ENCODE results near the gene TBCCD1.
"Not testable (repeated sequence)": the region's sequence is repeated elsewhere in the genome, so short reads cannot be mapped to it uniquely, and the experiment has no call there.

The TBCCD1 gene

DNA sequence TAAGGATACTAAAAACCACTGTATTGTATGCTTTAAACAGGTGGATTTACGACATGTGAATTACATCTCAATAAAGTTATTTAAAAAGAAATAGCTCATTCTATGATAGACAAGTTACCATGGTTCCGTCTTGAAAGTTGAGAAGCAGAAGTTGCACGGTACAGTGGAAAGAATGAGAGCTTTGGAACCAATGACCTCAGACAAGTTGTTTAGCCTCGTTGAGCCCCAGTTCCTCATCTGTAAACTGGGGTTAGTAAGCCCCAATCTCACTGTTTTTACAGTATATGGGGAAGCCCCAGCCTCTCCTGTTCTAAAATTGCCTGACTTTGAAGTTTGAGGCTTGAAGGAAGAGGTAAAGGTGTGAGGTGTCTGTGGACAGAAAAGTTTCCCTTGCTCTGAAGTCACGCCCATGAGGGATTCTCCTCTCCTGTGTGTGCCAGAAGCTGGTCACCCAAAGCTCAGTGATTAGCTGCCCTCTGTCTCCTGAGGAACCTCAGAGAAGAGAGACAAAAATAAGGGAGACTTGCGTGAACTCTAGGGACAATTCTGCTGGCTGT, 32.9 kb downstream of the TBCCD1 start:
- no peaks in the 10 kb centered on the region for H3K36me3 ChIP-seq (ENCODE audit: insufficient read depth)
- TF ChIP-seq CTCF (conservative IDR thresholded peaks at IDR 0.05; ENCODE audit: low read depth, low read length) = no peak
- H3K4me3 ChIP-seq (IDR thresholded peaks at IDR 0.05; ENCODE audit: insufficient read depth, low read depth, low read length) = no peak overlapping the region
- no peaks in the 10 kb centered on the region for H4K20me1 ChIP-seq (ENCODE audit: insufficient read depth)
- no peak overlapping the region for H2AFZ ChIP-seq (ENCODE audit: low read depth)
- H3K4me1 ChIP-seq (ENCODE audit: low read depth, poor library complexity, severe bottlenecking) = no peaks in the 10 kb centered on the region
- H3K79me2 ChIP-seq (ENCODE audit: insufficient read depth, low read depth) = no peaks in the 10 kb centered on the region
- no peak overlapping the region for H3K4me2 ChIP-seq
- H3K9ac ChIP-seq = no peak overlapping the region
- no peaks in the 10 kb centered on the region for H3K27me3 ChIP-seq (ENCODE audit: insufficient read depth, low read depth)
- H3K27ac ChIP-seq = no peak overlapping the region

GRCh38 chr3:186532598-186533072, 34.5 kb downstream of the TBCCD1 start:
- H3K4me2 ChIP-seq = no peak overlapping the region
- no peak overlapping the region for H2AFZ ChIP-seq (ENCODE audit: low read depth)
- H3K4me1 ChIP-seq (ENCODE audit: low read depth, poor library complexity, severe bottlenecking) = no peaks in the 10 kb centered on the region
- H3K79me2 ChIP-seq (ENCODE audit: insufficient read depth, low read depth) = no peaks in the 10 kb centered on the region
- no peak overlapping the region for H3K9ac ChIP-seq
- H3K27ac ChIP-seq = no peak overlapping the region
- no peaks in the 10 kb centered on the region for H3K27me3 ChIP-seq (ENCODE audit: insufficient read depth, low read depth)
- no peak overlapping the region for H3K4me3 ChIP-seq (IDR thresholded peaks at IDR 0.05; ENCODE audit: insufficient read depth, low read depth, low read length)
- no peaks in the 10 kb centered on the region for H3K36me3 ChIP-seq (ENCODE audit: insufficient read depth)
- H4K20me1 ChIP-seq (ENCODE audit: insufficient read depth) = no peaks in the 10 kb centered on the region
- TF ChIP-seq CTCF (conservative IDR thresholded peaks at IDR 0.05; ENCODE audit: low read depth, low read length) = no peak

DNA sequence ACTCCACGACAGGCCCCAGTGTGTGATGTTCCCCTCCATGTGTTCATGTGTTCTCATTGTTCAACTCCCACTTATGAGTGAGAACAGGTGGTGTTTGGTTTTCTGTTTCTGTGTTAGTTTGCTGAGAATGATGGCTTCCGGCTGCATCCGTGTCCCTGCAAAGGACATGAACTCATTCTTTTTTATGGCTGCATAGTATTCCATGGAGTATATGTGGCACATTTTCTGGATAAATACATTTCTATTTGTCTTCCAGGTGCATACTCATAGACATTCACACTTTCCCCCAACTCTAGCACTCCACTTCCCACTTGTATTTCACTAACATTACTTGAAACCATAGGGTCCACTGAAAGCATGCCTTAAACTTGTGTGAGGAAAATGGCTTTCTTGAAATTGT, 35.4 kb downstream of the TBCCD1 start:
- H3K4me2 ChIP-seq; H4K20me1 ChIP-seq (ENCODE audit: insufficient read depth); H3K9ac ChIP-seq; H3K36me3 ChIP-seq (ENCODE audit: insufficient read depth); H3K79me2 ChIP-seq (ENCODE audit: insufficient read depth, low read depth); H3K4me3 ChIP-seq (IDR thresholded peaks at IDR 0.05; ENCODE audit: insufficient read depth, low read depth, low read length); H2AFZ ChIP-seq (ENCODE audit: low read depth); H3K27ac ChIP-seq; H3K27me3 ChIP-seq (ENCODE audit: insufficient read depth, low read depth); H3K4me1 ChIP-seq (ENCODE audit: low read depth, poor library complexity, severe bottlenecking): not testable (repeated sequence)

DNA sequence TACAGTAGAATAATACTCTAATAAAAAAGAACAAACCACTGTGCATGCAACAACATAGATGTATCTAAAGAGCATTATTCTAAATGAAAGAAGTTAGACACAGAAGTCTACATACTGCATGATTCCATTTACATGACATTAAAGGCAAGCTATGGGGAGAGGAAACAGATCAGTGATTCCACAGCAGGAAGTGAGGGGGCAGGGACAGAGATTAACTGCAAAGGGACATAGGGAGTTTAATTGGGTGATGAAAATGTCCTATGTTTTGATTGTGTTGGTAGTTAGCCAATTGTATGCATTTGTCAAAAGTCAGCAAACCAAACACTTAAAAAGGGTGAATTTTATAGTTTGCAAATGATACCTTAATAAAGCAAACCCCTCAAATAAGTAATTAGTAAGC, 36.7 kb downstream of the TBCCD1 start:
- Histone ChIP-seq H4K20me1 (ENCODE audit: insufficient read depth) (no peaks in the 10 kb centered on the region), H2AFZ (ENCODE audit: low read depth) (no peak overlapping the region), H3K36me3 (ENCODE audit: insufficient read depth) (no peaks in the 10 kb centered on the region), H3K4me2 (no peak overlapping the region), H3K27ac (no peak overlapping the region), H3K9ac (no peak overlapping the region), H3K79me2 (ENCODE audit: insufficient read depth, low read depth) (no peaks in the 10 kb centered on the region), H3K27me3 (ENCODE audit: insufficient read depth, low read depth) (no peaks in the 10 kb centered on the region), H3K4me1 (ENCODE audit: low read depth, poor library complexity, severe bottlenecking) (no peaks in the 10 kb centered on the region), H3K4me3 (IDR thresholded peaks at IDR 0.05; ENCODE audit: insufficient read depth, low read depth, low read length) (no peak overlapping the region)
- no peak for TF ChIP-seq CTCF (conservative IDR thresholded peaks at IDR 0.05; ENCODE audit: low read depth, low read length)

DNA sequence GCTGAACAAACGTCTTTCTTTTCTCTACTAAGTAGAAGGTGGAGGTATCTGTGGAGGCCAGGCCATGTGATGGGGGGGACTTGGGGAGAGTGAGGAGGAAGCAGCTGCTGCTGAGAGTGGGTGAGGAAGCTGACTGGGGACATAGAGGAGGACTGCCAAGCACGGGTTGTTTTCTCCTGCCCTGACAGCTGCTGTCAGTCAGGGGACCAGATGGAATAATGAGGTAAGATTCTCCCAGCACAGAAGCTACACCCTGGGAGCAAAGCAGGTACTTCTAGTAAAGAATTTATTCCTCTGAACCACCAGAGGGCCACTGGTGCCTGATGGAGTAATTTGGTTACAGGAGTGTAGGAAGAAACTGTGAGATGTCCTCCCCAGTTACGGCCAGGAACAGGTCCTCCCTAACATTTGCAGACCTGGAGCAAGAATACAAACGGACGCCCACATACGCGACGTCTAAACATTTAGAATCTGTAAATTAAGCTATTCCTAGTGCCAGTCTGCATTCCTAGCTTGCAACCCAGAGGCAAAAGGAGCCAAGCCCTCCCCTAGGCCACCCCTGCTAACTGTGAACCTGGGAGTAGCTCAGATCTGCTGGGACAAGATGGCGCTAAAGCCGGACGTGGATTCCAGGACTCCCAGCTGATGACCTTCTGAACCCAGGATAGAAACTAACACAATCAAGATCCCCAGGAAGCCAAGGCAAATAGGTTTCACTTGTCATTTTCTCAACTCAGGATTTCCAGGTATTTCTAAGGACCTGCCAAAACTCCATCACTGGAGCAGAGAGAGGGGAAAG, 37.7 kb downstream of the TBCCD1 start:
- Histone ChIP-seq H3K79me2 (ENCODE audit: insufficient read depth, low read depth) (no peaks in the 10 kb centered on the region), H3K9ac (no peak overlapping the region), H3K27ac (no peak overlapping the region), H4K20me1 (ENCODE audit: insufficient read depth) (no peaks in the 10 kb centered on the region), H3K4me2 (no peak overlapping the region), H3K36me3 (ENCODE audit: insufficient read depth) (no peaks in the 10 kb centered on the region), H3K4me1 (ENCODE audit: low read depth, poor library complexity, severe bottlenecking) (no peaks in the 10 kb centered on the region), H2AFZ (ENCODE audit: low read depth) (no peak overlapping the region), H3K4me3 (IDR thresholded peaks at IDR 0.05; ENCODE audit: insufficient read depth, low read depth, low read length) (no peak overlapping the region), H3K27me3 (ENCODE audit: insufficient read depth, low read depth) (no peaks in the 10 kb centered on the region)
- TF ChIP-seq CTCF (conservative IDR thresholded peaks at IDR 0.05; ENCODE audit: low read depth, low read length) = no peak; the same call in 1 of the 2 replicates

All from KMS-11 (cell line).